ENCODE measurements around the gene ID3.

The ID3 gene

GRCh38 chr1:23598424-23598823, 39.1 kb upstream of the ID3 start:
- Histone ChIP-seq H3K27me3 (ENCODE audit: control insufficient read depth, low read length) (no peaks in the 10 kb centered on the region), H3K36me3 (ENCODE audit: control insufficient read depth, low read length) (peaks cover 5% of the 10 kb centered on the region; the same call in 1 of the 2 replicates), H4K20me1 (ENCODE audit: control insufficient read depth, insufficient read depth, low read depth, low read length) (no peaks in the 10 kb centered on the region), H3K27ac (ENCODE audit: low read depth, low read length) (peak overlapping the region; percentile 94), H3K4me2 (ENCODE audit: low read length) (peak overlapping the region; percentile 75), H3K79me2 (ENCODE audit: control insufficient read depth, low read length) (peaks cover 4% of the 10 kb centered on the region), H3F3A (ENCODE audit: control insufficient read depth, insufficient read depth) (peaks cover 66% of the 10 kb centered on the region), H3K9me2 (replicated peaks; ENCODE audit: control insufficient read depth, low read length) (no peaks in the 10 kb centered on the region), H3K4me1 (ENCODE audit: control insufficient read depth, low read length) (peaks cover 100% of the 10 kb centered on the region), H3K9me3 (ENCODE audit: control insufficient read depth, insufficient read depth, low read length) (no peaks in the 10 kb centered on the region), H3K4me3 (ENCODE audit: low read length) (peak overlapping the region; percentile 58)
- TF ChIP-seq CTCF (IDR thresholded peaks at IDR 0.05; ENCODE audit: low read depth, low read length, poor library complexity, severe bottlenecking), result no peak
- no peak for TF ChIP-seq EZH2phosphoT487 (IDR thresholded peaks at IDR 0.05; ENCODE audit: borderline replicate concordance, low read length)

GRCh38 chr1:23597635-23598388, 38.5 kb upstream of the ID3 start:
- Histone ChIP-seq H3K9me3 (ENCODE audit: control insufficient read depth, insufficient read depth, low read length) (no peaks in the 10 kb centered on the region), H4K20me1 (ENCODE audit: control insufficient read depth, insufficient read depth, low read depth, low read length) (no peaks in the 10 kb centered on the region), H3K4me3 (ENCODE audit: low read length) (peak overlapping the region; percentile 58), H3K79me2 (ENCODE audit: control insufficient read depth, low read length) (peaks cover 4% of the 10 kb centered on the region), H3K9me2 (replicated peaks; ENCODE audit: control insufficient read depth, low read length) (no peaks in the 10 kb centered on the region), H3K27me3 (ENCODE audit: control insufficient read depth, low read length) (no peaks in the 10 kb centered on the region), H3K4me2 (ENCODE audit: low read length) (peak overlapping the region; percentile 75), H3K36me3 (ENCODE audit: control insufficient read depth, low read length) (peaks cover 8% of the 10 kb centered on the region; the same call in 1 of the 2 replicates), H3K27ac (ENCODE audit: low read depth, low read length) (peak overlapping the region; percentile 94), H3K4me1 (ENCODE audit: control insufficient read depth, low read length) (peaks cover 100% of the 10 kb centered on the region), H3F3A (ENCODE audit: control insufficient read depth, insufficient read depth) (peaks cover 72% of the 10 kb centered on the region)
- TF ChIP-seq CTCF (IDR thresholded peaks at IDR 0.05; ENCODE audit: low read depth, low read length, poor library complexity, severe bottlenecking) (no peak), EZH2phosphoT487 (IDR thresholded peaks at IDR 0.05; ENCODE audit: borderline replicate concordance, low read length) (no peak)

GRCh38 chr1:23596382-23597358, 37.4 kb upstream of the ID3 start:
- Histone ChIP-seq H3K27ac (ENCODE audit: low read depth, low read length) (peak overlapping the region; percentile 94), H3K9me3 (ENCODE audit: control insufficient read depth, insufficient read depth, low read length) (no peaks in the 10 kb centered on the region), H3K4me3 (ENCODE audit: low read length) (peak overlapping the region; percentile 0; the same call in 1 of the 2 replicates), H3K4me2 (ENCODE audit: low read length) (peak overlapping the region; percentile 75), H3K9me2 (replicated peaks; ENCODE audit: control insufficient read depth, low read length) (no peaks in the 10 kb centered on the region), H3K27me3 (ENCODE audit: control insufficient read depth, low read length) (no peaks in the 10 kb centered on the region), H3K4me1 (ENCODE audit: control insufficient read depth, low read length) (peaks cover 100% of the 10 kb centered on the region), H3K79me2 (ENCODE audit: control insufficient read depth, low read length) (peaks cover 4% of the 10 kb centered on the region), H4K20me1 (ENCODE audit: control insufficient read depth, insufficient read depth, low read depth, low read length) (no peaks in the 10 kb centered on the region), H3K36me3 (ENCODE audit: control insufficient read depth, low read length) (peaks cover 8% of the 10 kb centered on the region; the same call in 1 of the 2 replicates), H3F3A (ENCODE audit: control insufficient read depth, insufficient read depth) (peaks cover 75% of the 10 kb centered on the region)
- TF ChIP-seq CTCF (IDR thresholded peaks at IDR 0.05; ENCODE audit: low read depth, low read length, poor library complexity, severe bottlenecking) (no peak), EZH2phosphoT487 (IDR thresholded peaks at IDR 0.05; ENCODE audit: borderline replicate concordance, low read length) (no peak)
